SU-DHL-6 (cell line): ENCODE data around the gene C1orf198.

ENCODE experiments used
- H2AFZ ChIP-seq: fragments of 200-600 bp; sonication (generic); 2 replicates; pipeline ENCODE4 v1.6.1; 2014; ENCODE audit warnings: low read depth, mild to moderate bottlenecking, moderate library complexity, mixed read lengths, antibody characterized with exemption, low read length; ENCODE audit not compliant: severe bottlenecking
- H3F3A ChIP-seq: fragments of 200-600 bp; shearing (Covaris generic); 2 replicates; pipeline ENCODE4 v1.6.0; 2016; ENCODE audit warnings: antibody characterized with exemption, mild to moderate bottlenecking; ENCODE audit not compliant: insufficient read depth
- H3K27ac ChIP-seq: fragments of 200-600 bp; sonication (generic); 2 replicates; pipeline ENCODE4 v1.5.1; 2016; ENCODE audit warnings: low read depth, mild to moderate bottlenecking, low read length, moderate library complexity, mixed read lengths
- H3K27me3 ChIP-seq: fragments of 200-600 bp; sonication (generic), shearing (Covaris generic); 2 replicates; pipeline ENCODE4 v1.6.0; 2014; ENCODE audit warnings: mild to moderate bottlenecking, low read length
- H3K36me3 ChIP-seq: fragments of 200-600 bp; sonication (generic); 2 replicates; pipeline ENCODE4 v1.6.1; 2014; ENCODE audit warnings: mild to moderate bottlenecking, low read length, mixed read lengths
- H3K4me2 ChIP-seq: fragments of 300-600, 200-600 bp; shearing (Covaris generic), sonication (generic); 2 replicates; pipeline ENCODE4 v1.6.0; 2014; ENCODE audit warnings: low read length, low read depth, mild to moderate bottlenecking; ENCODE audit not compliant: poor library complexity, severe bottlenecking
- H3K4me3 ChIP-seq: fragments of 200-600 bp; sonication (generic); 2 replicates; pipeline ENCODE4 v1.5.1; 2014; ENCODE audit warnings: antibody characterized with exemption, low read length, mild to moderate bottlenecking, mixed read lengths; ENCODE audit not compliant: insufficient read depth, poor library complexity, severe bottlenecking
- H3K79me2 ChIP-seq: fragments of 200-600 bp; sonication (generic); 2 replicates; pipeline ENCODE4 v1.6.1; 2014; ENCODE audit warnings: mild to moderate bottlenecking, low read length, moderate library complexity; ENCODE audit not compliant: insufficient read depth
- H3K9ac ChIP-seq: fragments of 200-600 bp; sonication (generic); 2 replicates; pipeline ENCODE4 v1.7.0; 2014; ENCODE audit warnings: mild to moderate bottlenecking, low read length
- H3K9me2 ChIP-seq: fragments of 200-600 bp; sonication (generic); replicated peaks from 2 replicates; pipeline ENCODE4 v1.6.1; 2014; ENCODE audit warnings: low read length; ENCODE audit not compliant: insufficient read depth
- H3K9me3 ChIP-seq: fragments of 200-600 bp; sonication (generic); 2 replicates; pipeline ENCODE4 v1.6.1; 2014; ENCODE audit warnings: low read length, mixed read lengths; ENCODE audit not compliant: insufficient read depth
- H4K20me1 ChIP-seq: fragments of 200-600 bp; sonication (generic); 2 replicates; pipeline ENCODE4 v1.6.1; 2014; ENCODE audit warnings: low read depth, mild to moderate bottlenecking, antibody characterized with exemption, low read length, moderate library complexity, mixed read lengths
- EZH2phosphoT487 ChIP-seq: fragments of 200-600 bp; sonication (generic), shearing (Covaris generic); conservative IDR thresholded peaks from 2 replicates; pipeline ENCODE4 v1.6.1; 2018; ENCODE audit warnings: mild to moderate bottlenecking, antibody characterized with exemption, low read length, moderate library complexity, mixed read lengths
- TF ChIP-seq, protein P1 (sequence below): fragments of 200-600 bp; sonication (generic); IDR thresholded peaks from one replicate; pipeline ENCODE4 v1.5.1; 2017; ENCODE audit warnings: antibody characterized with exemption, mild to moderate bottlenecking, low read length, moderate library complexity; ENCODE audit not compliant: insufficient read depth, poor library complexity, severe bottlenecking

Gene C1orf198

DNA sequence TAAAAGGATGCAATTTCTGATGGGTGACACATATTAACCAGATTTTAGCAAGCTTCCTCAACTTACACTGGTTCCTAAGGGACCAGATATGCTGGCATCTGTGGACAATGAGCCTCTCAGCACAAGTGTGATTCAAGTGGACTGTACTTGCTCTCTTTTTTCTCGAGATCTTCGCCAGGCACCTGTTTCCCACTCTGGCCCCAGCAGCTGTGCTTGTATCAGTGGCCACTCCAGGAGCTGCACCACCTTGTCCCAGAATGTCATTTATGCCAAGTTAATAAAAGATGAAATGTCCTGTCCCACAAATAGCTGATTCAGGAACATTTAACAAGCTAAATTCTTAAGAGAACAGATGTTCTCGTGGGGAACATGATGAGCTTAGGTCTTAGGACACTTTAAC is 14.6 kb downstream of the C1orf198 start:
- no peak overlapping the region for H3K4me2 ChIP-seq
- no peaks in the 10 kb centered on the region for H3K79me2 ChIP-seq
- no peaks in the 10 kb centered on the region for H4K20me1 ChIP-seq
- no peaks in the 10 kb centered on the region for H3F3A ChIP-seq
- TF ChIP-seq, protein P1, sequence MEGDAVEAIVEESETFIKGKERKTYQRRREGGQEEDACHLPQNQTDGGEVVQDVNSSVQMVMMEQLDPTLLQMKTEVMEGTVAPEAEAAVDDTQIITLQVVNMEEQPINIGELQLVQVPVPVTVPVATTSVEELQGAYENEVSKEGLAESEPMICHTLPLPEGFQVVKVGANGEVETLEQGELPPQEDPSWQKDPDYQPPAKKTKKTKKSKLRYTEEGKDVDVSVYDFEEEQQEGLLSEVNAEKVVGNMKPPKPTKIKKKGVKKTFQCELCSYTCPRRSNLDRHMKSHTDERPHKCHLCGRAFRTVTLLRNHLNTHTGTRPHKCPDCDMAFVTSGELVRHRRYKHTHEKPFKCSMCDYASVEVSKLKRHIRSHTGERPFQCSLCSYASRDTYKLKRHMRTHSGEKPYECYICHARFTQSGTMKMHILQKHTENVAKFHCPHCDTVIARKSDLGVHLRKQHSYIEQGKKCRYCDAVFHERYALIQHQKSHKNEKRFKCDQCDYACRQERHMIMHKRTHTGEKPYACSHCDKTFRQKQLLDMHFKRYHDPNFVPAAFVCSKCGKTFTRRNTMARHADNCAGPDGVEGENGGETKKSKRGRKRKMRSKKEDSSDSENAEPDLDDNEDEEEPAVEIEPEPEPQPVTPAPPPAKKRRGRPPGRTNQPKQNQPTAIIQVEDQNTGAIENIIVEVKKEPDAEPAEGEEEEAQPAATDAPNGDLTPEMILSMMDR = no peak
- TF ChIP-seq EZH2phosphoT487 = no peak
- H3K9me2 ChIP-seq = no peaks in the 10 kb centered on the region
- no peaks in the 10 kb centered on the region for H3K36me3 ChIP-seq
- H3K27me3 ChIP-seq = no peaks in the 10 kb centered on the region
- no peak overlapping the region for H3K9ac ChIP-seq
- no peak overlapping the region for H3K27ac ChIP-seq
- no peak overlapping the region for H3K4me3 ChIP-seq
- H3K9me3 ChIP-seq = no peaks in the 10 kb centered on the region
- H2AFZ ChIP-seq = no peak overlapping the region

DNA sequence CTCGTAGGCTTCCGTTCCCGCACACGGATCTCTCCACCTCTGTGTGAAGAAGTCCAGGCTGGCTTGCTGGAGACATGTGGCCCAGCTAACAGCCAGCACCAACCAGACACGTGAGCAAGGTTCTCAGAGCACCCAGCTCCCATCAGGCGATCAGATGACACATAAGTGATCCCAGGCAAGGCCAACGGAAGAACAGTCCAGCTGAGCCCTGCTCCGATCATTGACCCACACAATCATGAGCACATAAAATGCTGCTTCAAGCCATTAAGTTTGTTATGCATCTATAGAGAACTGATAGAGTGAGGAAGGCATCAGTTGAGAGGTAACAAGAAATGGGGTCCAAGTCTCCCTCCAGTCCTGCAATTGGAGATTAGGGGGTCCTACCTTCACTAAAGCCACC is 15.4 kb downstream of the C1orf198 start:
- no peaks in the 10 kb centered on the region for H3K79me2 ChIP-seq
- H3F3A ChIP-seq = no peaks in the 10 kb centered on the region
- H3K36me3 ChIP-seq = no peaks in the 10 kb centered on the region
- no peak overlapping the region for H3K27ac ChIP-seq
- no peak overlapping the region for H3K4me2 ChIP-seq
- H3K9me2 ChIP-seq = no peaks in the 10 kb centered on the region
- H3K9ac ChIP-seq = no peak overlapping the region
- no peaks in the 10 kb centered on the region for H3K9me3 ChIP-seq
- TF ChIP-seq, protein P1 = no peak
- TF ChIP-seq EZH2phosphoT487 = no peak
- H3K4me3 ChIP-seq = no peak overlapping the region
- H2AFZ ChIP-seq = no peak overlapping the region
- H4K20me1 ChIP-seq = no peaks in the 10 kb centered on the region
- no peaks in the 10 kb centered on the region for H3K27me3 ChIP-seq

DNA sequence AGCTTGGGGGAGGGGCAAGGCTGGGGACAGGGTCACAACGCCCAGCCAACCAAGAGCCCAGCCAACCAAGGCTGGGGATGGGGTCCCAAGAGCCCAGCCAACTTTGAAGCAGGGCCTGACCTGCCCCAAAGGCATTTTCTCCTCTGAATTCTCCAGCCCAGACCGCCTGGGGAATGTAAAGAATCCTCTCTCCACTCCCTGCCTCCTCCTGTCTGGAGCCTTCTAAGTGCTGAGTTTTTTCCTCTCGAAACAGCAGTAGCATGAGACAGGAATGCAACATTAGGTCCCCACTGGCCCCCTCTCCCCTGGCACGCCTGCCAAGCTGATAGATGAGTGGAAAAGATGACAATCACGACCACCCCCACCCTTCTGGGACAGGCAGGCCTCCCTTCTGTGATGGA is 17.0 kb downstream of the C1orf198 start:
- Histone ChIP-seq H3K9ac (no peak overlapping the region), H3F3A (no peaks in the 10 kb centered on the region), H3K36me3 (no peaks in the 10 kb centered on the region), H2AFZ (no peak overlapping the region), H3K9me2 (no peaks in the 10 kb centered on the region), H3K4me2 (no peak overlapping the region), H4K20me1 (no peaks in the 10 kb centered on the region), H3K4me3 (no peak overlapping the region), H3K9me3 (no peaks in the 10 kb centered on the region), H3K27me3 (no peaks in the 10 kb centered on the region), H3K27ac (no peak overlapping the region), H3K79me2 (no peaks in the 10 kb centered on the region)
- TF ChIP-seq, protein P1 = no peak
- TF ChIP-seq EZH2phosphoT487 = no peak

DNA sequence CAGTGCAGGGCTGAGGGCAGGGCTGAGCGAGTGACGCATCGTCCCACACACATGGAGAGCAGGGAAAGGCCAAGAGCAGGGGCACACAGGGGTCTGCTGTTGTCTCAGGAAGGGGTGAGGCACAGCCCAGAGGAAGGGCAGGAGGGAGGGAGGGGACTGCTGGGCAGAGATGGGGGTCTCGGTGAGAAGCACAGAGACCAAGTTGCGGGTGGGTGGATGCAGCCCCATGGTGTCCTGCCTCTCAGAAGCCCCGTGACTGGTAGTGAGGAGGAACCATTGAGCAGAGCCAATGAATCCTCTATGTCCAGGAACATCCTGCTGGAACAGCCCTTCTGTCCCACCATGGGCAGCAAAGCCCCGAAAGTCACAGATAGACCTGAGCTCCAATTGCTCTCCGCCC is 17.8 kb downstream of the C1orf198 start:
- no peak overlapping the region for H3K4me3 ChIP-seq
- H3K36me3 ChIP-seq = no peaks in the 10 kb centered on the region
- H3F3A ChIP-seq = no peaks in the 10 kb centered on the region
- H3K79me2 ChIP-seq = no peaks in the 10 kb centered on the region
- TF ChIP-seq EZH2phosphoT487 = no peak
- TF ChIP-seq, protein P1 = no peak
- no peaks in the 10 kb centered on the region for H3K27me3 ChIP-seq
- H3K9me2 ChIP-seq = no peaks in the 10 kb centered on the region
- no peak overlapping the region for H3K4me2 ChIP-seq
- no peaks in the 10 kb centered on the region for H3K9me3 ChIP-seq
- no peak overlapping the region for H2AFZ ChIP-seq
- no peak overlapping the region for H3K9ac ChIP-seq
- no peaks in the 10 kb centered on the region for H4K20me1 ChIP-seq
- H3K27ac ChIP-seq = no peak overlapping the region
